Ramos (cell line): ENCODE measurements around the gene MYT1.

ENCODE experiments used
- in situ Hi-C: fragments of 300-500 bp; cut with MboI; formaldehyde crosslinking; loops from one replicate; pipeline ENCODE4 v1.14.3; 2022; ENCODE audit warnings: low sequenced_read_pairs; ENCODE audit not compliant: unreplicated experiment

MYT1 gene

GRCh38 chr20:64138276-64138815 is 25.9 kb upstream of the MYT1 start:
- in situ Hi-C loops, result no loop called here

GRCh38 chr20:64139199-64140060 is 24.8 kb upstream of the MYT1 start:
- in situ Hi-C loops, result no loop called here

GRCh38 chr20:64140061-64140931 is 24.0 kb upstream of the MYT1 start:
- in situ Hi-C loops, result no loop called here

GRCh38 chr20:64140956-64141355 is 23.3 kb upstream of the MYT1 start:
- in situ Hi-C loops, result no loop called here

GRCh38 chr20:64142590-64142989 is 21.7 kb upstream of the MYT1 start:
- in situ Hi-C loops, result no loop called here

GRCh38 chr20:64143018-64143801 is 21.0 kb upstream of the MYT1 start:
- in situ Hi-C loops, result no loop called here

- in situ Hi-C loops, result no loop called here
These were observed 19.9 kb upstream of the MYT1 start for GRCh38 chr20:64144144-64144912.

GRCh38 chr20:64145458-64146300 is 18.6 kb upstream of the MYT1 start:
- in situ Hi-C loops, result no loop called here

- in situ Hi-C loops, result no loop called here
These were observed 17.8 kb upstream of the MYT1 start for GRCh38 chr20:64146301-64146935.

- in situ Hi-C loops, result no loop called here
These were observed 17.2 kb upstream of the MYT1 start for GRCh38 chr20:64146936-64147477.

GRCh38 chr20:64148581-64148980 is 15.7 kb upstream of the MYT1 start:
- in situ Hi-C loops, result no loop called here

- in situ Hi-C loops, result no loop called here
These were observed 15.1 kb upstream of the MYT1 start for GRCh38 chr20:64149141-64149540.

- in situ Hi-C loops, result no loop called here
These were observed 14.3 kb upstream of the MYT1 start for GRCh38 chr20:64149809-64150560.

GRCh38 chr20:64150756-64151632 is 13.3 kb upstream of the MYT1 start:
- in situ Hi-C loops, result no loop called here

- in situ Hi-C loops, result no loop called here
These were observed 12.4 kb upstream of the MYT1 start for GRCh38 chr20:64151633-64152530.
